ENCODE results near the gene SCAF8. TPM values are rescaled to one million over a fixed set of nuclear protein-coding genes. Genes with fewer than 3 reads are reported as not detected.

SCAF8 gene
- total RNA-seq, 1 experiment from 2014 or later, result 44.8 TPM

- H3K9ac ChIP-seq (ENCODE audit: low read length), result no peak overlapping the region
- DNase-seq, result no peak
- H2AFZ ChIP-seq (ENCODE audit: low read length), result no peak overlapping the region
- peak overlapping the region; percentile 99 for H3K27ac ChIP-seq (ENCODE audit: low read length)
- no peaks in the 10 kb centered on the region for H3K27me3 ChIP-seq (ENCODE audit: low read length)
- no peak overlapping the region for H3K4me2 ChIP-seq (ENCODE audit: low read depth, low read length, poor library complexity, severe bottlenecking)
- H3K9me2 ChIP-seq (replicated peaks; ENCODE audit: insufficient read depth, low read length), result no peaks in the 10 kb centered on the region
- H4K20me1 ChIP-seq (ENCODE audit: insufficient read depth, low read depth, low read length), result no peaks in the 10 kb centered on the region
- H3K36me3 ChIP-seq (ENCODE audit: insufficient read depth, low read length), result peaks cover 78% of the 10 kb centered on the region
- peaks cover 90% of the 10 kb centered on the region for H3K79me2 ChIP-seq (ENCODE audit: low read length)
- H3K9me3 ChIP-seq (ENCODE audit: low read length), result no peaks in the 10 kb centered on the region
- no peak overlapping the region for H3K4me3 ChIP-seq (ENCODE audit: low read length)
- peaks cover 30% of the 10 kb centered on the region for H3K4me1 ChIP-seq (ENCODE audit: low read length)
Observed at GRCh38 chr6:154821638-154822037, 88.4 kb downstream of the SCAF8 start.

GRCh38 chr6:154822947-154823558, 89.8 kb downstream of the SCAF8 start:
- DNase-seq, result no peak
- no peaks in the 10 kb centered on the region for H3K27me3 ChIP-seq (ENCODE audit: low read length)
- peak overlapping the region; percentile 99 for H3K27ac ChIP-seq (ENCODE audit: low read length)
- no peak overlapping the region for H3K4me3 ChIP-seq (ENCODE audit: low read length)
- H3K4me2 ChIP-seq (ENCODE audit: low read depth, low read length, poor library complexity, severe bottlenecking), result no peak overlapping the region
- H2AFZ ChIP-seq (ENCODE audit: low read length), result no peak overlapping the region
- H4K20me1 ChIP-seq (ENCODE audit: insufficient read depth, low read depth, low read length), result no peaks in the 10 kb centered on the region
- no peak overlapping the region for H3K9ac ChIP-seq (ENCODE audit: low read length)
- H3K4me1 ChIP-seq (ENCODE audit: low read length), result peaks cover 21% of the 10 kb centered on the region
- H3K9me3 ChIP-seq (ENCODE audit: low read length), result no peaks in the 10 kb centered on the region
- peaks cover 74% of the 10 kb centered on the region for H3K36me3 ChIP-seq (ENCODE audit: insufficient read depth, low read length)
- H3K79me2 ChIP-seq (ENCODE audit: low read length), result peaks cover 87% of the 10 kb centered on the region
- H3K9me2 ChIP-seq (replicated peaks; ENCODE audit: insufficient read depth, low read length), result no peaks in the 10 kb centered on the region

- H3K36me3 ChIP-seq (ENCODE audit: insufficient read depth, low read length), result peaks cover 74% of the 10 kb centered on the region
- H3K9me3 ChIP-seq (ENCODE audit: low read length), result no peaks in the 10 kb centered on the region
- H3K4me2 ChIP-seq (ENCODE audit: low read depth, low read length, poor library complexity, severe bottlenecking), result no peak overlapping the region
- H2AFZ ChIP-seq (ENCODE audit: low read length), result no peak overlapping the region
- H4K20me1 ChIP-seq (ENCODE audit: insufficient read depth, low read depth, low read length), result no peaks in the 10 kb centered on the region
- no peaks in the 10 kb centered on the region for H3K27me3 ChIP-seq (ENCODE audit: low read length)
- H3K9me2 ChIP-seq (replicated peaks; ENCODE audit: insufficient read depth, low read length), result no peaks in the 10 kb centered on the region
- peaks cover 82% of the 10 kb centered on the region for H3K79me2 ChIP-seq (ENCODE audit: low read length)
- H3K9ac ChIP-seq (ENCODE audit: low read length), result no peak overlapping the region
- no peak for DNase-seq
- peaks cover 12% of the 10 kb centered on the region for H3K4me1 ChIP-seq (ENCODE audit: low read length)
- H3K4me3 ChIP-seq (ENCODE audit: low read length), result no peak overlapping the region
- no peak overlapping the region for H3K27ac ChIP-seq (ENCODE audit: low read length)
Observed at GRCh38 chr6:154824076-154824475, 90.9 kb downstream of the SCAF8 start.

GRCh38 chr6:154829970-154830369, 96.8 kb downstream of the SCAF8 start:
- H3K9ac ChIP-seq (ENCODE audit: low read length), result no peak overlapping the region
- no peak overlapping the region for H3K27ac ChIP-seq (ENCODE audit: low read length)
- DNase-seq, result no peak
- peaks cover 8% of the 10 kb centered on the region for H3K4me1 ChIP-seq (ENCODE audit: low read length)
- H2AFZ ChIP-seq (ENCODE audit: low read length), result no peak overlapping the region
- H3K27me3 ChIP-seq (ENCODE audit: low read length), result no peaks in the 10 kb centered on the region
- H3K4me3 ChIP-seq (ENCODE audit: low read length), result no peak overlapping the region
- H3K4me2 ChIP-seq (ENCODE audit: low read depth, low read length, poor library complexity, severe bottlenecking), result no peak overlapping the region
- H4K20me1 ChIP-seq (ENCODE audit: insufficient read depth, low read depth, low read length), result no peaks in the 10 kb centered on the region
- no peaks in the 10 kb centered on the region for H3K9me3 ChIP-seq (ENCODE audit: low read length)
- peaks cover 42% of the 10 kb centered on the region for H3K36me3 ChIP-seq (ENCODE audit: insufficient read depth, low read length)
- peaks cover 76% of the 10 kb centered on the region for H3K79me2 ChIP-seq (ENCODE audit: low read length)
- no peaks in the 10 kb centered on the region for H3K9me2 ChIP-seq (replicated peaks; ENCODE audit: insufficient read depth, low read length)

- H3K79me2 ChIP-seq (ENCODE audit: low read length), result peaks cover 76% of the 10 kb centered on the region
- H3K36me3 ChIP-seq (ENCODE audit: insufficient read depth, low read length), result peaks cover 42% of the 10 kb centered on the region
- H3K9me3 ChIP-seq (ENCODE audit: low read length), result no peaks in the 10 kb centered on the region
- no peak overlapping the region for H3K27ac ChIP-seq (ENCODE audit: low read length)
- H3K9me2 ChIP-seq (replicated peaks; ENCODE audit: insufficient read depth, low read length), result no peaks in the 10 kb centered on the region
- no peak overlapping the region for H3K9ac ChIP-seq (ENCODE audit: low read length)
- no peak for DNase-seq
- H4K20me1 ChIP-seq (ENCODE audit: insufficient read depth, low read depth, low read length), result no peaks in the 10 kb centered on the region
- no peak overlapping the region for H3K4me2 ChIP-seq (ENCODE audit: low read depth, low read length, poor library complexity, severe bottlenecking)
- H3K4me1 ChIP-seq (ENCODE audit: low read length), result peaks cover 8% of the 10 kb centered on the region
- no peak overlapping the region for H3K4me3 ChIP-seq (ENCODE audit: low read length)
- H3K27me3 ChIP-seq (ENCODE audit: low read length), result no peaks in the 10 kb centered on the region
- no peak overlapping the region for H2AFZ ChIP-seq (ENCODE audit: low read length)
Observed at GRCh38 chr6:154830771-154831170, 97.6 kb downstream of the SCAF8 start.

- Histone ChIP-seq H3K4me3 (ENCODE audit: low read length) (no peak overlapping the region), H3K4me1 (ENCODE audit: low read length) (peaks cover 15% of the 10 kb centered on the region), H3K27me3 (ENCODE audit: low read length) (no peaks in the 10 kb centered on the region), H2AFZ (ENCODE audit: low read length) (no peak overlapping the region), H3K9ac (ENCODE audit: low read length) (no peak overlapping the region), H3K9me3 (ENCODE audit: low read length) (no peaks in the 10 kb centered on the region), H4K20me1 (ENCODE audit: insufficient read depth, low read depth, low read length) (no peaks in the 10 kb centered on the region), H3K4me2 (ENCODE audit: low read depth, low read length, poor library complexity, severe bottlenecking) (no peak overlapping the region), H3K36me3 (ENCODE audit: insufficient read depth, low read length) (peaks cover 20% of the 10 kb centered on the region), H3K79me2 (ENCODE audit: low read length) (peaks cover 92% of the 10 kb centered on the region), H3K27ac (ENCODE audit: low read length) (no peak overlapping the region), H3K9me2 (replicated peaks; ENCODE audit: insufficient read depth, low read length) (no peaks in the 10 kb centered on the region)
- no peak for DNase-seq
Observed at GRCh38 chr6:154835307-154835706, 102.1 kb downstream of the SCAF8 start.

- Histone ChIP-seq H3K4me3 (ENCODE audit: low read length) (no peak overlapping the region), H3K9me3 (ENCODE audit: low read length) (no peaks in the 10 kb centered on the region)
Observed at GRCh38 chr6:154839546-154839945, 106.3 kb downstream of the SCAF8 start.

GRCh38 chr6:154840363-154840762, 107.1 kb downstream of the SCAF8 start:
- H3K9me2 ChIP-seq (replicated peaks; ENCODE audit: insufficient read depth, low read length), result no peaks in the 10 kb centered on the region
- H4K20me1 ChIP-seq (ENCODE audit: insufficient read depth, low read depth, low read length), result no peaks in the 10 kb centered on the region
- peaks cover 95% of the 10 kb centered on the region for H3K79me2 ChIP-seq (ENCODE audit: low read length)
- no peak overlapping the region for H3K4me2 ChIP-seq (ENCODE audit: low read depth, low read length, poor library complexity, severe bottlenecking)
- H3K36me3 ChIP-seq (ENCODE audit: insufficient read depth, low read length), result 0 out of 2 replicates have a peak, but pooled peaks cover 5% of the 10 kb centered on the region
- DNase-seq, result no peak
- no peak overlapping the region for H2AFZ ChIP-seq (ENCODE audit: low read length)
- H3K4me1 ChIP-seq (ENCODE audit: low read length), result peaks cover 15% of the 10 kb centered on the region
- no peak overlapping the region for H3K4me3 ChIP-seq (ENCODE audit: low read length)
- H3K9ac ChIP-seq (ENCODE audit: low read length), result no peak overlapping the region
- no peak overlapping the region for H3K27ac ChIP-seq (ENCODE audit: low read length)
- H3K27me3 ChIP-seq (ENCODE audit: low read length), result no peaks in the 10 kb centered on the region
- no peaks in the 10 kb centered on the region for H3K9me3 ChIP-seq (ENCODE audit: low read length)

More at GRCh38 chr6:154839546-154839945, 106.3 kb downstream of the SCAF8 start:
- Histone ChIP-seq H3K4me2 (ENCODE audit: low read depth, low read length, poor library complexity, severe bottlenecking) (no peak overlapping the region), H2AFZ (ENCODE audit: low read length) (no peak overlapping the region), H3K27ac (ENCODE audit: low read length) (no peak overlapping the region), H3K9me2 (replicated peaks; ENCODE audit: insufficient read depth, low read length) (no peaks in the 10 kb centered on the region), H4K20me1 (ENCODE audit: insufficient read depth, low read depth, low read length) (no peaks in the 10 kb centered on the region), H3K4me1 (ENCODE audit: low read length) (peaks cover 15% of the 10 kb centered on the region), H3K36me3 (ENCODE audit: insufficient read depth, low read length) (0 out of 2 replicates have a peak, but pooled peaks cover 5% of the 10 kb centered on the region), H3K27me3 (ENCODE audit: low read length) (no peaks in the 10 kb centered on the region), H3K9ac (ENCODE audit: low read length) (no peak overlapping the region), H3K79me2 (ENCODE audit: low read length) (peaks cover 95% of the 10 kb centered on the region)
- DNase-seq, result no peak

Data from Karpas-422 (cell line).